Activated CD8-positive, alpha-beta memory T cell treated with anti-CD3 and anti-CD28 coated beads, Interleukin-2, amount 50 U/mL, for 4 hours (primary cell): Measurements from ENCODE around the gene VPS37D.
A peak's percentile ranks its signal among the peaks of the same experiment; 100 is the strongest.
"Not testable (repeated sequence)": the region's sequence is repeated elsewhere in the genome, so short reads cannot be mapped to it uniquely, and the experiment has no call there.

ENCODE experiments used
- DNase-seq: peaks from one replicate; pipeline ENCODE4 v3.0.0-alpha.2; 2020

Gene VPS37D

GRCh38 chr7:73646785-73647724, 20.6 kb upstream of the VPS37D start:
- no peak for DNase-seq

DNA sequence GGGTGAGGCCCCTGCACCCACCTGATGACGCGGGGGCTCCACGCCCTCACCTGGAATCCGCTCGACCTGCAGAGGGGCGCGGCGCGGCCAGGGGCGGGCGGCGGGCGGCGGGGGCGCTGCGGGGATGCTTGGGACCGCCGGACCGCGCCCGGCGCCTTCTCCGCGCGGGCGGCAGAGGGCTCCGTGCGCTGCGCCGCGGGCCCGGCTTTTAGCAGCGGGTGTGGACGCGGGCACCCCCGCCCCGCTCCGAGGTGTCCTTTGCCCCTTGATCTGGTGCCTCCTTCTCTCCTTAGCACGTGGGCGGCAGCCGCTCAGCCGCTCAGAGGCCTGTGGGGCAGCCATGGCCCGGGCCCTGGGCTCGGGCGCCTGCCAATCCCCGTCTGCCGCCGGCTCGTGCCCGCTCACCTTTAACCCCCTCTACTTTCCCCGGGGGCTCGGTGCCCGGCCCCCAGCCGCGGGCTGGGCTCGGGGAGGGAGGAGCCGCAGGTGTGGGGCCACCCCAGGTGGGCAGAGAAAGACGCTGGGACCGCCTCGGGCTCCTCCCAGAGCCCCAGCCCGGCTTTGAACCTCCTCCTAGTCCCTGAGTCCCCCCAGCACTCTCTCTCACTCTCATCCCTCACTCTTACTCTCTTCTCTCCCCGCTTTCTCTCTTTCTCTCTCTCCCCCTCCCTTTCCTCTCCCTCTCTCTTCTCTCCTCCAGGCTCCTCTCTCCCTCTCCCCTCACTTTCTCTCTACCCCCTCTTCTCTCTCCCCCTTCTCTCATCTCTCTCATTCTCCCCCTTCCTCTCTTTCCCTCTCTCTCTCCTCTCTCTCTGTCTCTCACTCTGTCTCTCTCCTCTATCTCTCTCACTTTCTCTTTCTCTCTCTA, 19.7 kb upstream of the VPS37D start:
- peak; percentile 40 for DNase-seq

GRCh38 chr7:73648593-73649332, 18.9 kb upstream of the VPS37D start:
- no peak for DNase-seq

DNA sequence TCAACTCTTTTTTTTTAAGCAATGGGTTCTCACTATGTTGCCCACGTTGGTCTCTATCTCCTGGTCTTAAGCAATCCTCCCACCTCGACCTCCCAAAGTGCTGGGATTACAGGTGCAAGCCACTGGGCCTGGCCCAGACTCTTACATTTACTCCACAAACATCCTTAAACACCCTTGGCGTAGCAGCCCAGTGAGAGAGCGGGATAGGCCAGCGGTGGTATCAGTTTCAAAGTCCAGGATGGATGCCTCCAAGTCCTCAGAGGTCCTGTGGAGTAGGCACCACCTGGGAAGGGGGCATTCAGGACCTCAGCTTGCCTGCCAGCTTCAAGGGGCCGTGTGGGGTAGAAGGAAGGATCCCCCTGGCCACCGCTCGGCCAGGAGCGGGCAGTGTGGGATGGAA, 18.1 kb upstream of the VPS37D start:
- DNase-seq = no peak

- DNase-seq = no peak
These were observed 17.1 kb upstream of the VPS37D start for GRCh38 chr7:73650524-73650923.

- DNase-seq = no peak
These were observed 15.1 kb upstream of the VPS37D start for GRCh38 chr7:73652541-73652949.

GRCh38 chr7:73655309-73655708, 12.3 kb upstream of the VPS37D start:
- not testable (repeated sequence) for DNase-seq

DNA sequence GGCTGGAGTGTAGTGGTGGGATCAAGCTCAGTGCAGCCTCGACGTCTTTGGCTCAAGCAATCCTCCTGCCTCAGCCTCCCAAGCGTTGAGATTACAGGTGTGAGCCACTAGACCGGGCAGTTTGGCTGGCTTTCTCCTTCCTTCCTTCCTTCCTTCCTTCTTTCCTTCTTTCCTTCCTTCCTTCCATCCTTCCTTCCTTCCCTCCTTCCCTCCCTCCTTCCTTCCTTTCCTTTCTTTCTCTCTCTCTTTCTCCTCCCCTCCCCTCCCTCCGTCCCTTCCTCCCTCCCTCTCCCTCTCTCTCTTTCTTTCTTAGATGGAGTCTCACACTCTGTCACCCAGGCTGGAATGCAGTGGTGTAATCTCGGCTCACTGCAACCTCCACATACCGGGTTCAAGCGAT, 7.6 kb upstream of the VPS37D start:
- no peak for DNase-seq

- DNase-seq = not testable (repeated sequence)
These were observed 7.0 kb upstream of the VPS37D start for GRCh38 chr7:73660594-73660993.

- DNase-seq = no peak
These were observed 4.6 kb upstream of the VPS37D start for GRCh38 chr7:73663033-73663432.

DNA sequence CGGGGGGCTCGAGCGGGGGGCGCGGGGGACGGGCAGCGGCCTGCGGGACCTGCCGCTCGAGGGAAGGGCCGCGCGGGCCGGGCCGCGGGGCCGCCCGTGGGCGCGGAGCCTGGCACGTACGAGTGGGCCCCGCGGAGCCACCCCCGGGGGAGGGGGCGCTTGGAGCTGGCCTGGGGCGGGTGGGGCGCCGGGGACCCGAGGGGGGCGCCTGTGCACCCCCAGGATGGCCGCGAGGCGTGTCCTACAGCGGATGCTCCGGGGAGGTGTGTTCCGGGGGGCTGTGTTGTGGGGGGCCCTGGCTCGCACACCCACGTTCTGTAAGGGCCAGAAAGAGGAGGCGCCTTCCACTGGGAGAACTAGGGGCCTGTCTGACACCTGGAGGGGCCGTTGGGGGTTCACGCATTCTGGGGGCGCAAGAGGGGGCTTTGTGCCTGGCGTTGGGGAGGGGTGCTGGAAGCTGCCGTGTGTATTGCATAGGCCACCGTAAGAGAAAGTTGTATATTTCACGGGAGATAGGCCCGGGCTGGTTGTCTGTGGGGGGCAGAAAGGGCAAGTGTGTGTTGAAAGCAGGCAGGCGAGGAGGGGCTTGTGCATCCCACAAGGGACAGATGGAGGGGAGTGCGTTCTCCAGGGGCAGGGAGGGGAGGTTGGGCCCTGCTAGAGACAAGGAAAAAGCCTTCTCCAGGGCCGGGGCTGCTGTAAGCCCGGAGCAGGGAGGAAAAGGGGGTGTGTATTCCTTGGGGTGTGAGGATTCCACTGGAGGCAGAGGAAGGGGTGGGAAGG, 663 bp downstream of the VPS37D start:
- no peak for DNase-seq

- no peak for DNase-seq
These were observed 1.2 kb downstream of the VPS37D start for GRCh38 chr7:73668886-73669230.

DNA sequence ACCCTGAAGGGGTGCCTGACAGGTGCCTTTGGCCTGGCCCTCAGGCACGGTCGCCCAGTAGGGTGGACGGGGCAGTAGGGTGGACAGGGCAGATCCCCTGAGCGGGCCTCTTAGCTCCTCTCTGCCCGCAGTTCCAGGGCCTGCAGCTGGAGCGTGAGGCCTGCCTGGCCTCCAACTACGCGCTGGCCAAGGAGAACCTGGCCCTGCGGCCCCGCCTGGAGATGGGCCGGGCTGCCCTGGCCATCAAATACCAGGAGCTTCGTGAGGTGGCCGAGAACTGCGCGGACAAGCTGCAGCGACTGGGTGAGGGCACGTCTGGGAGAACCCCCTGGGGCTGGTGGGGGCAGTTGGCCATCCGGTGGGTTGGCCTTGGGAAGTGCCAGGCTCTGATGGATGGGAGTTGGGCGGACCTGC, 1.7 kb downstream of the VPS37D start:
- no peak for DNase-seq

DNA sequence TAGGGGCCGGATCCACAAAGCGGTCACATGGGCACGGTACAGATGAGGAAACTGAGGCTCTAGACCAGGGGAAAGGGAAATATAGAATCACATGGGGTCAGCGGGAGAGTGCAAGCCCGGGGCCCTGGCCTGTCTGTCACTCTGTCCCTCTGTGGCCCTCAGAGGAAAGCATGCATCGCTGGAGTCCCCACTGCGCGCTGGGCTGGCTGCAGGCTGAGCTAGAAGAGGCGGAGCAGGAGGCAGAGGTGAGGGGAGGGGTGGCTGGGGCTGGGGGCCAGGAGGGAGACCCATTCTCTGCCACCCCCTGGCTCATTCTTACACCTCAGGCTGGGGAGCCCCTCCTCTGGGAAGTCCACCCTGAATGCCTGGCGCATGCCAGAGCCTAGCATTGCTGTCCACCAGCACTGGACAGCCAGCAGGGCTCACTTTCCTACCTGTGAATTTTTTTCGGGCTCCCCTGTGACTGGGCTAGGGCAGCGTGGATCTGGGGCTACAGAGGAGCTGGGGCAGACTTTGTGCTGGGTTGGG, 2.3 kb downstream of the VPS37D start:
- no peak for DNase-seq

DNA sequence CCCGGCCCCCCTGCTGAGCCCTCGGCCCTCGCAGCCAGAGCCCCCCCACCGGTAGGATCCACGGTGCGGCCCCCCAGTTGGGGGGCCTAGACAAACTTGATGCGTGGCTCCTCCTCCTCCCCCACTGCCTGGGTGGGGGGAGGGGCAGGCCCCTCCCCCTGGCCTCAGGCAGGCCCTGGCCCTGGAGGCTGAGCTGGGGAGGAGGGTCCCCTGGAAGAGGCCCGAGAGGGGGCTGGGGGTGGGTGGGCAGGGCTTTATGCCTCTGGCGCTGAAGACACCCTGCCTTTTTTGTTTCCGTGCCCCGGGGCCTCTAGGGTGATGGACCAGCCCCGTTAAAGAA, 3.7 kb downstream of the VPS37D start:
- DNase-seq = no peak

GRCh38 chr7:73671857-73672445, 4.3 kb downstream of the VPS37D start:
- no peak for DNase-seq

- no peak for DNase-seq
These were observed 7.0 kb downstream of the VPS37D start for GRCh38 chr7:73674468-73675124.

DNA sequence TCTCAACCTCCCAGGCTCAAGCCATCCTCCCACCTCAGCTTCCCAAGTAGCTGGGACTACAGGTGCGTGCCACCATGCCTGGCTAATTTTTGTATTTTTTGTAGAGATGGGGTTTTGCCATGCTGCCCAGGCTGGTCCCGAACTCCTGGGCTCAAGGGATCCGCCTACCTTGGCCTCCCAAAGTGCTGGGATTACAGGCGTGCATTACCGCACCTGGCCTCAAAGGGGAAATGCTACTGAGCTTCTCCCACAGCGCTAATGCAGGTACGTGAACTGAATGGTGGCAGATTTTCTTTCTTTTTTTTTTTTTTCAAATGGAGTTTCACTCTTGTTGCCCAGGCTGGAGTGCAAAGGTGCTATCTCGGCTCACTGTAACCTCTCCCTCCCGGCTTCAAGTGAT, 8.4 kb downstream of the VPS37D start:
- DNase-seq = not testable (repeated sequence)

DNA sequence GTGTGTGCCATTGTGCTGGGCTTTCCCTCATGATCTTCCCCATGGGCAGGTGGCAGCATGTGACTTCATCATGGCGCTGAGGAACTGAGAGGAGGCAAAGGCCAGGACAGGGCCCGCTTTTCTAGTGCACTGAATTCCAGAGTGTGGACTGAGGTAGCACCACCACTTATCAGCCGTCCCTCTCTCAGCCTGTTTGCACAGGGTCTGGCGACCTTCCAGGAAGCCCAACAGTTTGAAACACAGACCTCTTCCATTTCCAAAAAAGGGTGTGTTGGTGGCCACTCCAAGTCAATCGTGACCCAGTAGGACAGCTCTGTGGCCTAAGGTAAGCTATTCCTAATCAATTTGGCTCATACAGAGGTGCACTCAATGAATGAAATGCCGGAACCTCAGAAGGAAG, 11.2 kb downstream of the VPS37D start:
- DNase-seq = no peak

- no peak for DNase-seq
These were observed 12.1 kb downstream of the VPS37D start for GRCh38 chr7:73679709-73680108.

DNA sequence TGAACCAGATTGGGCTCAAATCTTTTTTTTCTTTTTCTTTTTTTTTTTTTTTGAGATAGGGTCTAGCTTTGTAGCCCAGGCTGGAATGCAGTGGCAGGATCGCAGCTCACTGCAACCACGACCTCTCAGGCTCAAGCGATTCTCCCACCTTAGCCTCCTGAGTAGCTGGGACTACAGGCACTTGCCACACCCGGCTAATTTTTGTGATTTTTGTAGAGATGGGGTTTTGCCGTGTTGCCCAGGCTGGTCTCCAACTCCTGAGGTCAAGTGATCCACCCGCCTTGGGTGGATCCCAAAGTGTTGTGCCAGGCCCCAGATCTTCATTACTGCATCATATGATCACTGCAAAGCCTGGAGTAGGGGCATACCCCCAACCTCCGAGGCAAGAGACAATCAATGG, 12.9 kb downstream of the VPS37D start:
- DNase-seq = no peak
